Measurements from ENCODE around the gene SPATA3. TPM values are rescaled to one million over a fixed set of nuclear protein-coding genes. Genes with fewer than 3 reads are reported as not detected.

Gene SPATA3
- total RNA-seq, 1 donor from 2014 or later = not detected

GRCh38 chr2:230999477-230999876 lies 3.6 kb downstream of the SPATA3 start:
- H3K27ac Mint-ChIP-seq = no peak overlapping the region
- CTCF ChIA-PET = no interaction called here
- ATAC-seq (ENCODE audit: low read depth) = no peak

DNA sequence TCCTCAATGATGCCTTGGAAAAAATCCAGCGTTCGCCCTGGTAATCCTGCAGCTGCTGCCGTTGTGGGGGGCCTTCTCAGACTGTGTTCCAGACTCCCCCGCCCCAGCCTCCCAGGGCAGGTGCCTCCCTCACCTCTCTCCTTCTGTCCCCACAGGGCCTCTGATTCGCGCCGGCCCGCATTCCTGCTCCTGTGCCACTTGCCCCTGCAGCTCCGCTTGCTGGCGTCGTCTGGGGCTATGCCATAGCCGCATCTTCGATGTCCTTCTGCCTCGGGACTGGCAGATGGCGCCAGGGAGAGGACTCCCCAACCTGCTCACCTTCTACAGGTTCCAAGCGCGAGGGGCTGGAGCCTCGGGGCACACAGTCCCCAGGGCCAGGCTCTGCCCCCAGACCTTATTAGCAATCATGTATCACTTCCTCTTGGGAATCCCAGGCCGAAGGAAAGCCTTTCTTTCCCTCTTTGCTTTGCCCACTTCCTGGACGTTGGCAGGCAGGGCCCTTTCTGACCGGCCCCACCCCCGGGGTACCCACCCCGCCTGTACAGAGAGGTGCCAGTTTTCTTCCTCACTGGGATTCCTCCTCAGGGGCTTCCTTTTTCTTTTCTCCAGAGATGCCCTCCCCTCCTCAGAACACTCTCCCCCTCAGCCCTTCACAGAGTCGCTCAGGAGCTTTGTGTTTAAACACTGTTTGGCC lies 4.4 kb downstream of the SPATA3 start:
- peaks cover 56% of the 10 kb centered on the region for H3K27me3 Mint-ChIP-seq
- H3K27ac Mint-ChIP-seq = no peak overlapping the region
- CTCF ChIA-PET = no interaction called here

More at GRCh38 chr2:230999477-230999876, 3.6 kb downstream of the SPATA3 start:
- no peak for TF ChIP-seq CTCF (IDR thresholded peaks at IDR 0.05)
- H3K27me3 Mint-ChIP-seq = peaks cover 59% of the 10 kb centered on the region
- no peaks in the 10 kb centered on the region for H3K36me3 Mint-ChIP-seq (ENCODE audit: low read depth)
- intact Hi-C loops (cut with micrococcal nuclease) = no loop called here
- H3K9me3 Mint-ChIP-seq = peaks cover 4% of the 10 kb centered on the region
- DNase-seq = no peak
- no peaks in the 10 kb centered on the region for H3K4me1 Mint-ChIP-seq
- no peak overlapping the region for H3K4me3 Mint-ChIP-seq
- POLR2A ChIA-PET = no interaction called here

GRCh38 chr2:231001036-231001435 lies 5.1 kb downstream of the SPATA3 start:
- POLR2A ChIA-PET = no interaction called here
- no peaks in the 10 kb centered on the region for H3K4me1 Mint-ChIP-seq
- peaks cover 52% of the 10 kb centered on the region for H3K27me3 Mint-ChIP-seq
- intact Hi-C loops (cut with micrococcal nuclease) = no loop called here
- H3K4me3 Mint-ChIP-seq = no peak overlapping the region
- DNase-seq = no peak
- no peak overlapping the region for H3K27ac Mint-ChIP-seq
- TF ChIP-seq CTCF (IDR thresholded peaks at IDR 0.05) = no peak
- CTCF ChIA-PET = no interaction called here
- peaks cover 11% of the 10 kb centered on the region for H3K9me3 Mint-ChIP-seq
- no peak for ATAC-seq (ENCODE audit: low read depth)
- H3K36me3 Mint-ChIP-seq (ENCODE audit: low read depth) = no peaks in the 10 kb centered on the region

More for the DNA sequence above, 4.4 kb downstream of the SPATA3 start:
- no peak for TF ChIP-seq CTCF (IDR thresholded peaks at IDR 0.05)
- no peak for ATAC-seq (ENCODE audit: low read depth)
- POLR2A ChIA-PET = no interaction called here
- Mint-ChIP-seq H3K9me3 (peaks cover 9% of the 10 kb centered on the region), H3K4me3 (no peak overlapping the region), H3K36me3 (ENCODE audit: low read depth) (no peaks in the 10 kb centered on the region), H3K4me1 (no peaks in the 10 kb centered on the region)
- intact Hi-C loops (cut with micrococcal nuclease) = no loop called here
- no peak for DNase-seq

DNA sequence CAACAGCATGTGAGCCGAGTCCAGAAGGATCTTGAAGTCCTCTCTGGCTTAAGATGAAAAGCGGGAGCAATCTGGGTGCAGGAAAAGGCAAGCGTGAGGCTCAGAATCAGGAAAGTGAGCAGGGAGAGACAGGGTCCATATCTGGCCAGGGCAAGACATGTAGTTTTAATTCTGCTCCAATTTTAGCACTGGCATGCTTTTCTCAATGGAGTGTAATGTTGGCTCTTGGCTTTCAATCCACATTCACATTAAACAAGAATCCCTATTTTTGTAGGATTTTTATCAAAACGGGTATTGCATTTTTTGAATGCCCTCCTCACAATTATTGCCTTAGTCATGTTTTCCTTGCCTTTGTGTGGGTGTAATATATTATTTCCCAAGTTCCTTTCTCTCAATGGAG lies 6.0 kb downstream of the SPATA3 start:
- TF ChIP-seq CTCF (IDR thresholded peaks at IDR 0.05) = no peak
- Mint-ChIP-seq H3K4me1 (no peaks in the 10 kb centered on the region), H3K36me3 (ENCODE audit: low read depth) (no peaks in the 10 kb centered on the region), H3K27me3 (peaks cover 46% of the 10 kb centered on the region), H3K9me3 (peaks cover 10% of the 10 kb centered on the region), H3K4me3 (no peak overlapping the region), H3K27ac (no peak overlapping the region)
- ATAC-seq (ENCODE audit: low read depth) (no peak), DNase-seq (no peak)
- CTCF ChIA-PET = no interaction called here
- POLR2A ChIA-PET = no interaction called here
- intact Hi-C loops (cut with micrococcal nuclease) = no loop called here

DNA sequence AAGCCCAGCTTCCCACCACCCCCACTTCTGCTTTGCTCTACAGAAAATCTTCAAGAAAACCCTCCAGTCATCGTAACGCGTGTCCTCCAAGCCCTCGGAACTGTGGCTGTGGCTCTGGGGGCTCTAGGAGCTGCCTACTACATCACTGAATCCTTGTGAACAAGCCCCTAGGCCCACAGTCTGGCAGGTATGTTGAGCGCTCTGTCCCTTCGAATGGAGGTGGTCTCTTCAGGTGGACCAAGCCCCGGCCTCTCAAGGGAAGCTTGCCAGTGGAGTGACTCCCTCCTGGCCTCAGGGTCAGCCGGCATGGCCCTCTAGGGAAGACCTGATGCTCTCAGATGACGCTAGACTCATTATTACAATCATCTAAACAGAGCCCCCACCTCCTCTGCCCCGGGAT lies 6.7 kb downstream of the SPATA3 start:
- Mint-ChIP-seq H3K36me3 (ENCODE audit: low read depth) (no peaks in the 10 kb centered on the region), H3K27me3 (peaks cover 43% of the 10 kb centered on the region), H3K27ac (no peak overlapping the region), H3K4me1 (no peaks in the 10 kb centered on the region), H3K9me3 (peaks cover 7% of the 10 kb centered on the region), H3K4me3 (no peak overlapping the region)
- DNase-seq (no peak), ATAC-seq (ENCODE audit: low read depth) (no peak)
- CTCF ChIA-PET = no interaction called here
- POLR2A ChIA-PET = no interaction called here
- intact Hi-C loops (cut with micrococcal nuclease) = no loop called here
- no peak for TF ChIP-seq CTCF (IDR thresholded peaks at IDR 0.05)

Data from activated B cell treated with CpG ODN at 0.5 μM for 24 hours (primary cell).